GM12878 (cell line): Measurements from ENCODE around the gene PDX1. TPM values are rescaled to one million over a fixed set of nuclear protein-coding genes. Genes with fewer than 3 reads are reported as not detected.

Experiments used
- BMI1 ChIP-seq: fragments of 450-650 bp; IDR thresholded peaks from 2 replicates; pipeline ENCODE4 v1.6.1; 2016; ENCODE audit warnings: mild to moderate bottlenecking, moderate library complexity, borderline replicate concordance
- CEBPB ChIP-seq, 2 experiments: fragments of 150-350 bp in 1 of 2; IDR thresholded peaks; 2 replicates each; pipeline ENCODE4 v1.6.1; 2012 to 2014; ENCODE audit warnings: low read depth in 2 of 2, low read length in 2 of 2, borderline replicate concordance in 1 of 2, inconsistent platforms in 1 of 2
- CEBPZ ChIP-seq: fragments of 150-350 bp; IDR thresholded peaks from 2 replicates; pipeline ENCODE4 v1.6.1; 2016; ENCODE audit warnings: low read depth, low read length
- DPF2 ChIP-seq: fragments of 450-650 bp; IDR thresholded peaks from 2 replicates; pipeline ENCODE4 v1.6.1; 2017; ENCODE audit warnings: mild to moderate bottlenecking
- EP300 ChIP-seq, 2 experiments: fragments of 150-350 bp in 1 of 2; IDR thresholded peaks; 2 replicates each; pipeline ENCODE4 v1.6.1; 2011 to 2012; ENCODE audit warnings: low read depth in 2 of 2, low read length in 2 of 2, borderline replicate concordance in 1 of 2, improper control_type of control experiment in 1 of 2, inconsistent platforms in 1 of 2; ENCODE audit not compliant: control insufficient read depth in 1 of 2
- FOS ChIP-seq: IDR thresholded peaks from 3 replicates; pipeline ENCODE4 v1.6.1; 2011; ENCODE audit warnings: borderline replicate concordance; ENCODE audit not compliant: insufficient read length; ENCODE audit errors: extremely low read depth
- IKZF1 ChIP-seq: fragments of 450-650 bp; conservative IDR thresholded peaks from 2 replicates; pipeline ENCODE4 v1.6.1; 2017; ENCODE audit warnings: antibody characterized with exemption, mild to moderate bottlenecking
- JUND ChIP-seq: IDR thresholded peaks from 2 replicates; pipeline ENCODE4 v1.6.1; 2012; ENCODE audit warnings: low read depth, mild to moderate bottlenecking, low read length, improper control_type of control experiment, moderate library complexity
- KDM1A ChIP-seq: fragments of 200-600 bp; sonication (generic); IDR thresholded peaks from 2 replicates; pipeline ENCODE4 v1.6.1; 2016; ENCODE audit warnings: borderline replicate concordance
- MTA2 ChIP-seq: fragments of 450-650 bp; IDR thresholded peaks from 2 replicates; pipeline ENCODE4 v1.6.1; 2016; ENCODE audit warnings: low read depth, mild to moderate bottlenecking, moderate library complexity
- MYB ChIP-seq: fragments of 150-350 bp; IDR thresholded peaks from 2 replicates; pipeline ENCODE4 v1.6.1; 2014; ENCODE audit warnings: mild to moderate bottlenecking, low read depth, low read length, borderline replicate concordance
- NR2C1 ChIP-seq: fragments of 450-650 bp; IDR thresholded peaks from 2 replicates; pipeline ENCODE4 v1.6.1; 2017; ENCODE audit warnings: antibody characterized with exemption, mild to moderate bottlenecking, moderate library complexity
- NR2F1 ChIP-seq: fragments of 450-650 bp; conservative IDR thresholded peaks from 2 replicates; pipeline ENCODE4 v1.6.1; 2017; ENCODE audit warnings: mild to moderate bottlenecking
- PKNOX1 ChIP-seq: fragments of 450-650 bp; IDR thresholded peaks from 2 replicates; pipeline ENCODE4 v1.6.1; 2016; ENCODE audit warnings: mild to moderate bottlenecking
- POU2F2 ChIP-seq: IDR thresholded peaks from 3 replicates; pipeline ENCODE4 v1.6.1; 2011; ENCODE audit warnings: low read depth, mild to moderate bottlenecking, low read length, borderline replicate concordance
- SIN3A ChIP-seq: IDR thresholded peaks from 2 replicates; pipeline ENCODE4 v1.6.1; 2012; ENCODE audit warnings: low read depth, low read length, improper control_type of control experiment
- SPI1 ChIP-seq: IDR thresholded peaks from 2 replicates; pipeline ENCODE4 v1.6.1; 2011; ENCODE audit warnings: low read depth, mild to moderate bottlenecking, low read length, moderate library complexity, borderline replicate concordance; ENCODE audit not compliant: insufficient read depth
- STAT1 ChIP-seq: fragments of 450-650 bp; conservative IDR thresholded peaks from 2 replicates; pipeline ENCODE4 v1.6.1; 2014; ENCODE audit warnings: antibody characterized with exemption, mild to moderate bottlenecking
- STAT3 ChIP-seq: IDR thresholded peaks from 2 replicates; pipeline ENCODE4 v1.6.1; 2011; ENCODE audit warnings: low read depth, low read length, improper control_type of control experiment
- SUPT20H ChIP-seq: IDR thresholded peaks from 2 replicates; pipeline ENCODE4 v1.6.1; 2011; ENCODE audit warnings: low read depth, mild to moderate bottlenecking, low read length, moderate library complexity, borderline replicate concordance; ENCODE audit not compliant: control insufficient read depth
- TCF3 ChIP-seq: IDR thresholded peaks from 2 replicates; pipeline ENCODE4 v1.6.1; 2012; ENCODE audit warnings: low read depth, mild to moderate bottlenecking, low read length, borderline replicate concordance; ENCODE audit not compliant: insufficient read depth
- ZNF24 ChIP-seq: fragments of 450-650 bp; IDR thresholded peaks from 2 replicates; pipeline ENCODE4 v1.6.1; 2017; ENCODE audit warnings: antibody characterized with exemption, mild to moderate bottlenecking
- ZNF274 ChIP-seq: IDR thresholded peaks from one replicate; pipeline ENCODE4 v1.8.0; 2011; ENCODE audit not compliant: insufficient read length, insufficient read depth
- polyA plus RNA-seq, 11 experiments: library from polyadenylated mRNA; depleted of rRNA in 4 of 11; unstranded in 6 of 11; stranded (reverse) in 5 of 11; fragments of >200 nt; fragmentation: Nextera tagmentation in 4 of 11; fragmentation: Illumina TruSeq in 1 of 11; extraction: Ambion mirVana in 4 of 11; extraction: Trizol in 1 of 11; gene quantifications; 1 replicate in 1 of 11; 2 replicates in 10 of 11; pipeline versions ENCODE4 v1.2.1 to v1.2.3, GENCODE V29; 2011 to 2016; ENCODE audit warnings: inconsistent platforms in 2 of 11, missing spikeins in 2 of 11, low read depth in 1 of 11
- total RNA-seq, 4 experiments: library from RNA; depleted of rRNA in 3 of 4; stranded (reverse); fragments of >200 nt in 3 of 4; fragmentation: Illumina TruSeq in 1 of 4; extraction: Trizol in 1 of 4; gene quantifications; 2 replicates each; pipeline versions ENCODE4 v1.2.1 to v1.2.3, GENCODE V29; 2013 to 2021
- TF ChIP-seq, protein P1 (sequence below), 3 experiments: IDR thresholded peaks in 2 of 3; conservative IDR thresholded peaks in 1 of 3; 2 replicates each; pipeline ENCODE4 v1.5.1; 2011; ENCODE audit warnings: low read depth in 3 of 3, low read length in 3 of 3, mild to moderate bottlenecking in 3 of 3, control low read depth in 2 of 3, moderate library complexity in 2 of 3, inconsistent platforms in 1 of 3, mixed read lengths in 1 of 3; ENCODE audit not compliant: control insufficient read depth in 2 of 3, insufficient read depth in 1 of 3; ENCODE audit errors: extremely low read depth in 1 of 3

Gene PDX1
- total and polyA plus RNA-seq, 10 of the 15 experiments (the other 5 are each of a cell fraction or from before 2014, with no cell fraction given), result 0.02 to 0.03 TPM; not detected in 8

DNA sequence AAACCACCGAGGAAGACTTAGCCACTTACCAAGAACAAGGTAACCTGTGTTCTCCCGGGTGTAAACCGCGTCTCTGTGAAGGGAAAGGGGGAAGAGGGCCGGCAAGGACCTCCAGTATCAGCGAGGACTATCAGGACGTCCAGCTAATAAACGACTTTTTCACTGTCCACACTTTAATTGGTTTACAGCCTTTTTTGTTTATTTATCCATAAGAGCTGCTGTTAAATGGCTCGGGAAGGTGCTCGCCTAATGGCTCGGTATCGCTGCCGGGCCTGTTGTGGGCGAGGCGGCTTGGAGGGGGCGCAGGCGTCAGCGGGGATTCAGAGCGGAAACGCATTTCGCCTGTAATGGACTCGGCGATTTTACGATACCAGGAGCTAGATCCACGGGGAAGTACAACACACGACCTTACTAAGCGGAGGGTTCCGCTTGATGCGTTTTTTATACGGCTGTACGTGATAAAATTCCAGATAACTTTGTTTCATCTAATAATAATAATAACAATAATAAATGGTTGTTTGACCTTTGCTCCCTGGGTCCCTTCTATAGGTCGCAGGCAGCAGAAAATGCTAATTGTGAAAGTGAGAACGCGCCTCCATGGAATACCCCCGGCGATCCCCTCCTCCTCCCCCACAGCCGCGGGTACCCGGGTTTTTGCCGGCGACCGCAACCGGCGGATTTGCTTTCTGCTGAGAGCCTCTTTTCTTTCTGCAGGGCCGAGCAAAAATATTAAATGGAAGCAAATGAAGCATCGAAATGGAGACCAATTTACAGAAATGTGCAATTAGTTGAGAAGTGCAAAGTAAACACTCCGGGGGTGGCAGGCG lies 2.5 kb upstream of the PDX1 start (continued):
- TF ChIP-seq STAT1 (no peak), SUPT20H (no peak), ZNF24 (no peak), EP300 (IDR thresholded peaks at IDR 0.05; ENCODE audit: borderline replicate concordance in 1 of 2, control insufficient read depth in 1 of 2, low read depth in 2 of 2, low read length in 2 of 2) (no peak), DPF2 (no peak), PKNOX1 (no peak), SIN3A (no peak), BMI1 (no peak; the same call in 1 of the 2 replicates), FOS (no peak), STAT3 (no peak), MYB (no peak), KDM1A (no peak), TCF3 (no peak), NR2F1 (peak; percentile 87), POU2F2 (no peak), IKZF1 (peak; percentile 23; the same call in 1 of the 2 replicates), CEBPB (IDR thresholded peaks at IDR 0.05; ENCODE audit: borderline replicate concordance in 1 of 2, low read depth in 2 of 2, low read length in 2 of 2) (no peak), SPI1 (no peak), MTA2 (peak; percentile 19; the same call in 1 of the 2 replicates), NR2C1 (peak; percentile 70), CEBPZ (no peak), JUND (no peak), ZNF274 (no peak)
- TF ChIP-seq, protein P1, sequence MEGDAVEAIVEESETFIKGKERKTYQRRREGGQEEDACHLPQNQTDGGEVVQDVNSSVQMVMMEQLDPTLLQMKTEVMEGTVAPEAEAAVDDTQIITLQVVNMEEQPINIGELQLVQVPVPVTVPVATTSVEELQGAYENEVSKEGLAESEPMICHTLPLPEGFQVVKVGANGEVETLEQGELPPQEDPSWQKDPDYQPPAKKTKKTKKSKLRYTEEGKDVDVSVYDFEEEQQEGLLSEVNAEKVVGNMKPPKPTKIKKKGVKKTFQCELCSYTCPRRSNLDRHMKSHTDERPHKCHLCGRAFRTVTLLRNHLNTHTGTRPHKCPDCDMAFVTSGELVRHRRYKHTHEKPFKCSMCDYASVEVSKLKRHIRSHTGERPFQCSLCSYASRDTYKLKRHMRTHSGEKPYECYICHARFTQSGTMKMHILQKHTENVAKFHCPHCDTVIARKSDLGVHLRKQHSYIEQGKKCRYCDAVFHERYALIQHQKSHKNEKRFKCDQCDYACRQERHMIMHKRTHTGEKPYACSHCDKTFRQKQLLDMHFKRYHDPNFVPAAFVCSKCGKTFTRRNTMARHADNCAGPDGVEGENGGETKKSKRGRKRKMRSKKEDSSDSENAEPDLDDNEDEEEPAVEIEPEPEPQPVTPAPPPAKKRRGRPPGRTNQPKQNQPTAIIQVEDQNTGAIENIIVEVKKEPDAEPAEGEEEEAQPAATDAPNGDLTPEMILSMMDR (IDR thresholded peaks at IDR 0.05 in 2 of 3, conservative IDR thresholded peaks at IDR 0.05 in 1 of 3; ENCODE audit: control insufficient read depth in 2 of 3, extremely low read depth in 1 of 3, insufficient read depth in 1 of 3, low read depth in 3 of 3, low read length in 3 of 3), result no peak
